HG03196 (cell line): ENCODE measurements around the gene FAM78B.

Experiments used
- ATAC-seq: cut with Tn5 transposase; IDR thresholded peaks from one replicate; pipeline ENCODE4 v1.9.1; 2021; ENCODE audit not compliant: unreplicated experiment

FAM78B gene

GRCh38 chr1:166166698-166167571, at the start of gene FAM78B:
TSS of gene FAM78B (minus strand) at chr1:166167001. CDS start at chr1:166166248, 753 bp downstream.
- peak; percentile 42 for ATAC-seq

GRCh38 chr1:166202546-166202945, 35.7 kb upstream of the FAM78B start:
- ATAC-seq, result no peak

GRCh38 chr1:166200743-166201142, 33.9 kb upstream of the FAM78B start:
- no peak for ATAC-seq

- ATAC-seq, result no peak
These were observed 30.8 kb upstream of the FAM78B start for GRCh38 chr1:166197597-166197996.

GRCh38 chr1:166197141-166197540, 30.3 kb upstream of the FAM78B start:
- ATAC-seq, result no peak

GRCh38 chr1:166193057-166193698, 26.4 kb upstream of the FAM78B start:
- no peak for ATAC-seq

- ATAC-seq, result no peak
These were observed 23.6 kb upstream of the FAM78B start for GRCh38 chr1:166190400-166190799.

GRCh38 chr1:166189126-166189525, 22.3 kb upstream of the FAM78B start:
- no peak for ATAC-seq

GRCh38 chr1:166185526-166185925, 18.7 kb upstream of the FAM78B start:
- ATAC-seq, result no peak

- no peak for ATAC-seq
These were observed 18.1 kb upstream of the FAM78B start for GRCh38 chr1:166184897-166185296.

GRCh38 chr1:166184012-166184411, 17.2 kb upstream of the FAM78B start:
- ATAC-seq, result no peak

- no peak for ATAC-seq
These were observed 15.5 kb upstream of the FAM78B start for GRCh38 chr1:166182281-166182680.

- ATAC-seq, result no peak
These were observed 9.6 kb upstream of the FAM78B start for GRCh38 chr1:166176416-166176815.

GRCh38 chr1:166175032-166175431, 8.2 kb upstream of the FAM78B start:
- ATAC-seq, result no peak

GRCh38 chr1:166174108-166174507, 7.3 kb upstream of the FAM78B start:
- ATAC-seq, result no peak

GRCh38 chr1:166172106-166172505, 5.3 kb upstream of the FAM78B start:
- no peak for ATAC-seq

GRCh38 chr1:166170726-166171125, 3.9 kb upstream of the FAM78B start:
- ATAC-seq, result no peak

- peak; percentile 42 for ATAC-seq
These were observed 3.3 kb upstream of the FAM78B start for GRCh38 chr1:166170075-166170474.

- ATAC-seq, result no peak
These were observed 2.4 kb upstream of the FAM78B start for GRCh38 chr1:166169182-166169581.

- no peak for ATAC-seq
These were observed 748 bp upstream of the FAM78B start for GRCh38 chr1:166167572-166167925.

- ATAC-seq, result peak; percentile 2
These were observed 488 bp downstream of the FAM78B start for GRCh38 chr1:166166329-166166697.

GRCh38 chr1:166165661-166166328, 1.0 kb downstream of the FAM78B start:
- ATAC-seq, result peak; percentile 1
